Measurements from ENCODE around the gene ACSL6. TPM values are rescaled to one million over a fixed set of nuclear protein-coding genes. Genes with fewer than 3 reads are reported as not detected.

ACSL6 gene
- total RNA-seq, 2 donors from 2014 or later: 0.71 to 1.6 TPM

GRCh38 chr5:131990716-131991115 is 20.7 kb downstream of the ACSL6 start:
- no peaks in the 10 kb centered on the region for H3K4me1 ChIP-seq
- DNase-seq (ENCODE audit: low spot score): no peak
- no peak overlapping the region for H3K4me3 ChIP-seq

DNA sequence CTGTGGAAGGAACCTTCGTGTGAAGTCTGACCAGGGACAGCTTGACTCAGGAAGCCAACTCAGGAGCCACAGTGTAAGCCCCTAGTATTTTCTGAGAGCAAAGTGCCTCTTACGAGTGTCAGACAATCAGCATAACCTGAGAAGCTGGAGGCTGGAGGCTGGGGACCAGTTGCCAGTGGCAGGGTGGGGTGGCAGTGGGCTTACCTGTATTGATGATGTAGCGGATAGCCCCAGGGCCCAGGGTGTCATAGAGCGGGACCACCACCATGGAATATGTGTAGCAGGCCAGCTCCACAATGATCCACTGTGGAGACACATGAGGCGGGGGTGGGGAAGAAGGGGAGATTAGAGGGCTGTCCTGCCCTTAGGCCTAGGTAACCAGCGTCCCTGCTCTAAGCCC is 22.9 kb downstream of the ACSL6 start:
- no peaks in the 10 kb centered on the region for H3K27me3 ChIP-seq
- H3K4me3 ChIP-seq: no peak overlapping the region
- H3K9me3 ChIP-seq: no peaks in the 10 kb centered on the region
- no peaks in the 10 kb centered on the region for H3K36me3 ChIP-seq
- TF ChIP-seq, protein P1, sequence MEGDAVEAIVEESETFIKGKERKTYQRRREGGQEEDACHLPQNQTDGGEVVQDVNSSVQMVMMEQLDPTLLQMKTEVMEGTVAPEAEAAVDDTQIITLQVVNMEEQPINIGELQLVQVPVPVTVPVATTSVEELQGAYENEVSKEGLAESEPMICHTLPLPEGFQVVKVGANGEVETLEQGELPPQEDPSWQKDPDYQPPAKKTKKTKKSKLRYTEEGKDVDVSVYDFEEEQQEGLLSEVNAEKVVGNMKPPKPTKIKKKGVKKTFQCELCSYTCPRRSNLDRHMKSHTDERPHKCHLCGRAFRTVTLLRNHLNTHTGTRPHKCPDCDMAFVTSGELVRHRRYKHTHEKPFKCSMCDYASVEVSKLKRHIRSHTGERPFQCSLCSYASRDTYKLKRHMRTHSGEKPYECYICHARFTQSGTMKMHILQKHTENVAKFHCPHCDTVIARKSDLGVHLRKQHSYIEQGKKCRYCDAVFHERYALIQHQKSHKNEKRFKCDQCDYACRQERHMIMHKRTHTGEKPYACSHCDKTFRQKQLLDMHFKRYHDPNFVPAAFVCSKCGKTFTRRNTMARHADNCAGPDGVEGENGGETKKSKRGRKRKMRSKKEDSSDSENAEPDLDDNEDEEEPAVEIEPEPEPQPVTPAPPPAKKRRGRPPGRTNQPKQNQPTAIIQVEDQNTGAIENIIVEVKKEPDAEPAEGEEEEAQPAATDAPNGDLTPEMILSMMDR (IDR thresholded peaks at IDR 0.05): no peak
- no peak for DNase-seq (ENCODE audit: low spot score)
- H3K4me1 ChIP-seq: no peaks in the 10 kb centered on the region
- H3K27ac ChIP-seq: no peak overlapping the region

More at GRCh38 chr5:131990716-131991115, 20.7 kb downstream of the ACSL6 start:
- Histone ChIP-seq H3K36me3 (no peaks in the 10 kb centered on the region), H3K27me3 (no peaks in the 10 kb centered on the region), H3K9me3 (no peaks in the 10 kb centered on the region), H3K27ac (no peak overlapping the region)
- TF ChIP-seq, protein P1 (IDR thresholded peaks at IDR 0.05): no peak

DNA sequence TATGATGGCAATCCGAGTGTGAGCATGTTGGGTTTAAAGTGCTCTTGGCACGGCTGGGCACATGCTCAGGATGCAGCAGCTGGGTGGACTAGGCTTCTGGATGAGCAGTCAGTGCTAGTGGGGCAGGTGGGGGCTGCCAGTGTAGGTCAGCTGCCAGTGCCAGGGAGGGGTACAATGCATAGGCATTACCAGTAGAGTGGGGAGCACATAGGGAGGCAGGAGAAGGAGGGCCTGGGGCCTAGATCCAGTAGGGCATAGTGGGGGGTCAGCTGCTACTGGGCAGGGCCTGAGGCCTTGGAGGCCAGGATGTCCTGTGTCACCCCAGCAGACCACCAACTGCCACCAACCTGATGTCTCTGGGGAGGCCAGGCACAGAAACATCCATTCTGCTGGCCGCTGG is 24.2 kb downstream of the ACSL6 start:
- no peak for DNase-seq (ENCODE audit: low spot score)
- TF ChIP-seq, protein P1 (IDR thresholded peaks at IDR 0.05): no peak

DNA sequence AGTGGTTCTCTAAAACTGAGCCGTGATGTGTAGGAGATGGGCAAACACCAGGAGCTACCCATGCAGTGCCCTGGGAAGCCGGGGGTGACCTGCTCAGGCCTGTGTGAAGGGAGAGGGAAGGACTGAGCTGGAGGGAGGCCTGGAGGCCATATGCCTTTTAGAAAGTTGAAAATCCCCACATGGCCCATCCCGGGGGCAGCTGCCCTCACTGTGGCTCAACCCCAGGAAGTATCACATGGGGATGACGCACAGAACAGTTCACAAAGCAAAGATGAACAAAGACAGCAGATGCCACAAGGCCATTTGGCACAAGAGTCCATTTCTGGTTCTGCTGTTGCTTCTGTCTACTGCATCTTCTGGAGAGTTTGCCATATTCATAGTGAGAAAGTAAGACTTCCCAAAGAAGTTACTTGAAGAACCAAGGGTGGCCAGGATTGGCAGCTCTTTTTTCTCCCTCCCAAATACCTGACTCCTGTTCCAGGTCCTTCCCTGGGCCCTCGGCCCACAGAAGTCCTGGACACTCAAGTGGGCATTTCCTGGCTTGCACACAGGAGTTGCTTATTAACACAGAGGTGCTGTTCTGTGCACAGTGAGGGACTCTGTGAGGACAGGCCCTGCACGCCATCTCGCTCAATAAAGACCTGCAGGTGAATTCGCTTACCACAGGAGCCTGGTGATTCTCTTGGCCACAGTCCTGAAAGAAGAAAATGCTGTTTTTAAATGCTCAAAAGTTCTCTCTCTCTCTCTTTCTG is 25.1 kb downstream of the ACSL6 start:
- no peaks in the 10 kb centered on the region for H3K27me3 ChIP-seq
- no peaks in the 10 kb centered on the region for H3K9me3 ChIP-seq
- H3K4me1 ChIP-seq: no peaks in the 10 kb centered on the region
- H3K36me3 ChIP-seq: no peaks in the 10 kb centered on the region
- no peak overlapping the region for H3K4me3 ChIP-seq
- no peak for DNase-seq (ENCODE audit: low spot score)
- H3K27ac ChIP-seq: no peak overlapping the region
- TF ChIP-seq, protein P1 (IDR thresholded peaks at IDR 0.05): no peak

More for the DNA sequence above, 24.2 kb downstream of the ACSL6 start:
- no peak overlapping the region for H3K27ac ChIP-seq
- H3K9me3 ChIP-seq: no peaks in the 10 kb centered on the region
- H3K4me1 ChIP-seq: no peaks in the 10 kb centered on the region
- H3K36me3 ChIP-seq: no peaks in the 10 kb centered on the region
- no peak overlapping the region for H3K4me3 ChIP-seq
- H3K27me3 ChIP-seq: no peaks in the 10 kb centered on the region

GRCh38 chr5:131984956-131985665 is 26.3 kb downstream of the ACSL6 start:
- Histone ChIP-seq H3K27ac (no peak overlapping the region), H3K9me3 (no peaks in the 10 kb centered on the region), H3K4me1 (no peaks in the 10 kb centered on the region), H3K36me3 (no peaks in the 10 kb centered on the region), H3K4me3 (no peak overlapping the region), H3K27me3 (no peaks in the 10 kb centered on the region)
- TF ChIP-seq, protein P1 (IDR thresholded peaks at IDR 0.05): no peak
- no peak for DNase-seq (ENCODE audit: low spot score)

Measured in right atrium auricular region (tissue), 2 donors.